GM20000 (cell line): ENCODE data around the gene ROBO3.

Source experiments
- DNase-seq: peaks from one replicate; pipeline ENCODE4 v3.0.0; 2012; ENCODE audit warnings: low spot score
- TF ChIP-seq, protein P1 (sequence below): IDR thresholded peaks from 2 replicates; pipeline ENCODE4 v1.5.1; 2012; ENCODE audit warnings: mild to moderate bottlenecking, control low read depth; ENCODE audit errors: extremely low read depth, missing control alignments

ROBO3 gene

DNA sequence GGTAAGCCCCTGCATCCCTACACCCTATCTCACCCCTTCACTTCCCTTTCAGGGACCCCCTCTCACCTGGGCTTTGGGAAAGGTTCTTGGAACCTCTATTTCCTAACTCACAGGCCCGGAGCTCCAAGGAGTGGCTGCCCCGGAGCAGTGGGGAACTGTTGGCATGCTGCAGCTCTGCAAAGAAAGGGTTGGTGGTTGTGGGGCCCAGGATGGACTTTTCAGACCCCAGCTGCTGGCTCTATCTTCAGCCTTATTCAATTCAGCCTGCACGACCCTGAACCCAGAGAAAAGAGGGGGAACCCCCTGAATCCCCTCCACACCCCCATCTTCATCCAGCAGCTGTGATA is 22.4 kb downstream of the ROBO3 start:
- DNase-seq, result no peak
- TF ChIP-seq, protein P1, sequence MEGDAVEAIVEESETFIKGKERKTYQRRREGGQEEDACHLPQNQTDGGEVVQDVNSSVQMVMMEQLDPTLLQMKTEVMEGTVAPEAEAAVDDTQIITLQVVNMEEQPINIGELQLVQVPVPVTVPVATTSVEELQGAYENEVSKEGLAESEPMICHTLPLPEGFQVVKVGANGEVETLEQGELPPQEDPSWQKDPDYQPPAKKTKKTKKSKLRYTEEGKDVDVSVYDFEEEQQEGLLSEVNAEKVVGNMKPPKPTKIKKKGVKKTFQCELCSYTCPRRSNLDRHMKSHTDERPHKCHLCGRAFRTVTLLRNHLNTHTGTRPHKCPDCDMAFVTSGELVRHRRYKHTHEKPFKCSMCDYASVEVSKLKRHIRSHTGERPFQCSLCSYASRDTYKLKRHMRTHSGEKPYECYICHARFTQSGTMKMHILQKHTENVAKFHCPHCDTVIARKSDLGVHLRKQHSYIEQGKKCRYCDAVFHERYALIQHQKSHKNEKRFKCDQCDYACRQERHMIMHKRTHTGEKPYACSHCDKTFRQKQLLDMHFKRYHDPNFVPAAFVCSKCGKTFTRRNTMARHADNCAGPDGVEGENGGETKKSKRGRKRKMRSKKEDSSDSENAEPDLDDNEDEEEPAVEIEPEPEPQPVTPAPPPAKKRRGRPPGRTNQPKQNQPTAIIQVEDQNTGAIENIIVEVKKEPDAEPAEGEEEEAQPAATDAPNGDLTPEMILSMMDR, result no peak

DNA sequence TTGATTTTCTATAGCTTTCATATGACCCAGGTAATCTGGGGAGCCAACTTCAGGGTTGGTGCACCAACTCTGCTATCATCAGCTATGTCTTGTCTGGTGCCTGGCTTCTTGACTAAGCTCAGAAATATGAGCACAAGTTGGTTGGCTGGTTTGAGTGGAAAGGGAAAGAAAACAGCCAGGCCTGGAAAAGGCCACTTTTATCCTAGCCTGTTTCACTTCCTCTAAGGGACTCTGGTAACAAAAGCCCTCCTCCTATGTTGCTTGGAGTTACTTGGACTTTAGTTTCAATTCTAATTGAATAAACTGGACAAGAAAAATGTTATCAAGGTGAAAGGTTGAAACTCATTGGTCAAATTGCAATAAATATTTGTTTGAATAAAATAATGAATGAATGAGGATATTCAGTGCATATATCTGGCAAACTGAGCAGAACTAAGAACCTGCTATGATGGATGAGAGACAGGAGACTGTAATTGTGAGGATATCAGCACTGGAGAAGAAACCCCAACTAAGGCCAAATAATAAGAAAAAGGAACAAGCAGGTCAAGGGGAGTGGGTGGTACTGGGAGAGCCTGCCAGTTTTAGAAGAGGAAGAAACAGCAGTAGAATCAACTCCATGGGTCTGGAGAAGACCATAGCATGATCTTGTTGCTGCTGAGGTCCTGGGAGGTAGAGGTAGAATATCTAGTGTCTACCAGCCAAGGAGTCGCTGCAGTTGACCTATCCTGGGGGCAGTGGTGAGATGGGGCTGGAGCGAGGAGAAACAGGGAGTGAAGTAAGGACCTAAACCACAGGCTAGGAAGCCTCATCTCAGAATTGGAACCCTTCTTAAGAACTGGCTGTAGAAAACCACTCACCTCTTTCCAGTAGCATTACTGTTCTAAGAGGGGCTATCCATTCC is 24.2 kb downstream of the ROBO3 start:
- TF ChIP-seq, protein P1, result no peak

DNA sequence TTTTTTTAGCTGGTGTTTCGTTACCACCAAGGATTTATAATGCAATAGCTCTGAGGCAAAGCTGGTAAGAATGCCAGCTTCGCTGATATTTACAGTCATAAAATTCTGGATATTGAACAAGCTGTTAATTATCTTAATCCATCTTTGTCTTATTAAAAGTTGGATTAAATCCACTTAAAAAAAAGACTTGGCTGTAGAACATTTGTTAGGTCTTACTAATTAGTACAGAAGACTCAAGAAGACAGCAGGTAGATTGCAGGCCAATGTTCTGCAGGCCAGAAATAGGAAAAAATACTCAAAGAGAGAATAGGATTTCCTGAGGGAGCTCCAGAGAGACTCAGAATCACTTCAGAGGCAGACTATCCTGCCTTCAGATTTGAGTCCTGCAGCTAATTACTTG is 24.9 kb downstream of the ROBO3 start:
- TF ChIP-seq, protein P1, result no peak
- DNase-seq, result no peak

More for the DNA sequence above, 24.2 kb downstream of the ROBO3 start:
- DNase-seq, result no peak

DNA sequence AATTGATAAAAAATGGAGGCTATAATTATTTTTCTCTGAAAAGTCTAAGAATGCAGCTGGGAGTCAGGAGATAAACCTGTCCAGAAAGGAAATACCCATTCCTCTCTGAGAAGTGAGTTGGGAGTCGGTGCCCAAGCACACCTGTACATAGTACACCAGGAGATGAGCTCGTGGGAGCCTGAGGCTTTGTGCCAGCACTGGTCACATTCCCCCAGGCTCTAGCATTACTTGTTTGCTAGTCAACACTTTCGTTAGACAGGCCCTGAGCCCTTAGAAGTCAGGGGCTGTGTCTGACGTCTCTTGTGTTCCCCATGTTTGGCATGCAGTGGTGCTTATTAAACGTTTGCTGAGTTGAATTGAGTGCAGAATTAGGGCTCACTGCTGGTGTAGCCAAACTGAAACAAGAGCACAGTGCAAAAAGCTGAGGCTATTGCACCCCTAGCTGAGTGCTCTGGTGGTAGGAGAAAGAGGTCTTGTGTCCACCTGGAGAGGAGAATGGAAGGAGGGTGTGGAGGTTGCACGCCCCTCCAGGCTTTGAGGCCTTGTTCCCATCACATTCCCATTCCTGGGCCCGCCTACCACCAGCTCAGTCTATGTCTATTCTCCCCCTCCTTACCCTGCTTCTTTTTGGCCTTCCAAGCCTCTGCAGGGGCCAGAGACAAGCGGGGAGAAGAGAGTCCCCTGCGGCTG is 25.6 kb downstream of the ROBO3 start:
- no peak for DNase-seq
- TF ChIP-seq, protein P1, result no peak

DNA sequence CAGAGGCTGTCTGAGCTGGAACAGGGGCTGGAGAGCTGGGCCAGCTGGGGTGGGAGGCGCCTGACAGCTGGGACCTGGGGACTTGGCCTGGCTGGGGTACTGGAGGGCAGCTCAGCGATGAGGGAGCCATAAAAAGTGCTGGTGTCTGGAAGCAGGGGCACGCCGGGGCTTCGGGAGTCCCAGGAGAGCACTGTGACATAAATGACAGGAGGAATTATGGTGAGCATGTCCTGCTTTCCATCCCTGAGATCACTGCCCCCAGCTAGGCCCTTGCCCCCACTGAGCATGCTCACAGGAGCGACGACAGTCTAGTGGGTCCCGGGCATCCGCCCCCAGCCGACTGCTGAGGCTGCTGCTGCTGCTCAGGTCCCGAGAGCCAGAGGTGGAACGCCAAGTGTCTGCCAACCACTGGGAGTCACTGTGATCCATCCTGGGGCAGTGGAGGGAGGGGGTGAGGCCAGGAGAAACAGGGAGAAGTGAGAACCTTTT is 26.2 kb downstream of the ROBO3 start:
- no peak for DNase-seq
- TF ChIP-seq, protein P1, result no peak

DNA sequence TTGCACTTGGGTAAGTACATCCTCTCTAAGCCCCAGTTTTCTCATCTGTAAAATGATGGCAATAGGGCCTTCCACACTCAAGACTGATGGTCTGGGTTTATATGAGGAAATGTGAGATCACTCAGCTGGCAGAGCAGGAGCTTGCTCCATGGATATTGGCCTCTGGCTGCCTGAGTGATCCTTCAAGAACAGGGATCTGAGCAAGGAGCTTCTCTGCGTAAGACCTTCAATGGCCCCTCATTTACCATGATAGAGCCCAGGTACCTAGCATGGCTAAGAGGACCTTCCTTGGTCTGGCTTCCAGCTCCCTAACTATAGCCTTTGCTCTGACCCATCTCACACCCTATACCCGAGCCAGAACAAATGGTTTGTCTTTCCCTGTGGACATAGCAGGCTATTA is 26.9 kb downstream of the ROBO3 start:
- no peak for DNase-seq
- TF ChIP-seq, protein P1, result no peak

DNA sequence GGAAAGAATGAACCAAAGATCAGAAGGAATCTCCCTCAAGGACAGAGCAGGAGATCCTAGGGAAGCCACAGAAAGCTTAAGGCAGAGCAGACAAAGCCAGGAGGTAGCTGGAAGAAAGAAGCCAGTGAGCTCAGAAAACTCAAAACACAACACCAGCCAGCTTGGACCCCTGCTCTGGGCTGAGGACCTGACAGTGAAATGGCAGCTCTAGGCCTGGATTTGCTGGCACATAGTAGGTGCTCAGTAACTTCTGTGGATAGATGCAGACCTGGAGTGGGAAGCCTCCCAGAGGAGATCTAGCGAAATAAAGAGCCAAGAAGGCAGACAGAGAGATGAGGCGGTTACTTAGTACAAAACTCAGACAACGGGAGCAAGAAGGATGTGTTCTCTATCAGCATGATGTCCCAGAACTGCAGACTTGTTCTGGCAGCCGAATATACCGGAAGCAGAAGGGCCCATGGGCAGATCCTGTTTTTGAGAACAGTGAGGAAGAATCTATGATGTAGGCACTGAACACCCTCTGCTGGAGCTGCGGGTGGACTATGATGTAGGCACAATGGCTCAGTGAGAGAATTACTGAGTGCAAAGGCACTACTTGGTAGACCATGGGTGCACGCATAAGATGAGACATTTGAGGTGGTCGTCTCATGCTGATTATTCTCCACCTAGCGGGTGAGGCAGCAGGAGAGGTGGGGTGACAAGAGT is 27.7 kb downstream of the ROBO3 start:
- TF ChIP-seq, protein P1, result no peak
- no peak for DNase-seq
